RPMI7951 (cell line): ENCODE measurements around the gene DCC. TPM values are rescaled to one million over a fixed set of nuclear protein-coding genes. Genes with fewer than 3 reads are reported as not detected.

Experiments
- DNase-seq: peaks from one replicate; pipeline ENCODE4 v3.0.0-alpha.2; 2012; ENCODE audit warnings: low read depth
- total RNA-seq: library from RNA; depleted of rRNA; stranded (reverse); fragments of >200 nt; shearing (Covaris generic); gene quantifications from 2 replicates; pipeline ENCODE4 v1.2.3, GENCODE V29; 2014

The DCC gene
- total RNA-seq, 1 experiment from 2014 or later, result not detected

DNA sequence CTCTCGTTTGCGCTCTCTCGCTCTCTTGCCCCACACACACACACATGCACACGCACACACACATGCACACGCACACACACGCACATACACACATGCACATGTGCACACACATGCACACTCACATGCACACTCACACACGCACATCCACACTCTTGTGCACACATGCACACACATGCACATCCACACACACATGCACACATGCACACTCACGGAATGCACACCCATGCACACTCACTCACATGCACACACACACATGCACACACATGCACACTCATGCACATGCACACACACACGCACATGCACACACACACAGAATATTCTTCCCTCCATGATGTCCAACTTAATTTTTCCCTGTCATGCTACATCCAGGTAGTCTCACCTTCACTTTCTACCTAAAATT, 360.1 kb downstream of the DCC start:
- DNase-seq, result no peak

DNA sequence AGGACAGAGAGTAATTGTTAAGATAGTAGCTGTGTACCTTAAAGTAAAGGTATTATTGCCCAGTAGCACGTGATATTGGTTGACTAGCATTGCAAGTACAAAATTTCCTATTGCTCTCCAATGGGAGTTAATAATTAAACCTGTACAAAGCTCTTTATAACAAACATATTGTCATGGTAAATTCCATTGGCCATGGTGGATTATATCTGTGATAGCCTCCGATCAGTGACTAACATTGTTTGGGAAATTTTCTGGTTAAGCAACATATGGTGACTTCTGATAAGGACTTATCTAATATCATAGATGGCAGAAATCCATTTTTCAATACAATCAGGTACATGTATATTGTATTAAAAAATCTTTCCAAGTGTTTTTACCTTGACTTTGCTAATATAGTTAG, 360.8 kb downstream of the DCC start:
- DNase-seq, result no peak

DNA sequence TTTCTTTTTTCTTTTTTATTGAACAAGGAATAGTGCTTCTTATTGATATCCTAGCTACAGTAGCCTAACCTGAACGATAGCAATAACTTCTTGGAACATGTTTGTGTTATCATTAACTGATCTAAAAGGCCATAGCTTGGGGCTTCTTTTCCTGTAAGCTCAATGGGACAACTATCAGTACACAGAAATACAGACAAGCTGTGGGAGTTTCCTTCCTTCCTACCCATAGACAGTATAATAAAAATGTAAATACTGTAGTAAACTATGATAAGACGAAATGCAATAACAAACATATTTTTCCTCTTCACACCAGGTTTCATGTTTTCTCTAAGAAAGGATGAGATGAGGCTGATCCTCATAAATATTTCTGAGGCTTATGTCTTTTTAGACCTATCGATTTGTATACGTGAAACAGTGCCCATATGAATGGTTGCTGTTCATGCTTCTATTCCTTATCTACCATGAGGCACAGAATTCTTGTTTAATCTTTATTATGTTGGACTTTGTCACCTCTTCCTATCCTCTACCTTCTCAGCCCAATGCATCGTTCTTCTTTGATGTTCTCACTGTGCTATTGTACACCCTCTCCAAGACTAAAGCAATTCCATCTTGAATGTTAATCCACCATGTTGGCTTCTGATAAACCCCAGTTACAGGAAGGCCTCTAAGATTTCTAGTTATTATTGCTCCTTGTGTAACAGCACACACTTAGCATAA, 361.4 kb downstream of the DCC start:
- no peak for DNase-seq

DNA sequence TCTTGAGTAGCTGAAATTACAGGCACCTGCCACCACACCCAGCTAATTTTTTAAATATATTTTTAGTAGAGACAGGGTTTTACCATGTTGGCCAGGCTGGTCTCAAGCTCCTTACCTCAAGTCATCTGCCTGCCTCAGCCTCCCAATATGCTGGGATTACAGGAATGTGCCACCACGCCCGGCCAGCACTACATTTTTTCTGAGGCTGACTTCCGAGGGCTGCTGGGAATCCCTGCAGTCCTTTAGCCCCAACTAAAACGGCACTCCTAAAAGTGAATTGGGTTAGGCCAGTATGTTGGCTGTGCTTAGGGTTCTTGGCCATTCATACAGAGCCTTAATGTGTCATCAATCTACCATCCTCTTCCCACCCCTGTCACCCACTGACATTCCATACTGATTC, 375.4 kb downstream of the DCC start:
- no peak for DNase-seq

DNA sequence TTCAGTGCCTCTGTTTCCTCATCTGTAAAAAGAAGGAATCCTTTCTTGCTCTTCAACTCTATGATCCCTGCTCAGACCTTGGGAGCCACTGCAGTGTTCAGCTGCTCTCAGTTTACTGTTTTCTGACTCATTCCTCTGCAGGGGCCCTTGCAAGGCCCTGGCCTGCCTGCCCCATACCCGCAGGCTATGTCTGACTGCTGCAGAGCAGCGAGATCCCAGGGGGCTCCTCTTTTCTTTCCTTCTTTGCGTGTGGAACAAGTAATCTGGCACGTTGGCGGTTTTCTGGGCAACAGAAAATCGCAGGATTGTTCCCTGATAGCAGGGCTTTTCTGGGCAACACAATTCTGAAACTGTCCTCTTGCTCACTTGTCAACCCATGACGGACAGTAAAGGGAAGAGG, 376.0 kb downstream of the DCC start:
- no peak for DNase-seq

DNA sequence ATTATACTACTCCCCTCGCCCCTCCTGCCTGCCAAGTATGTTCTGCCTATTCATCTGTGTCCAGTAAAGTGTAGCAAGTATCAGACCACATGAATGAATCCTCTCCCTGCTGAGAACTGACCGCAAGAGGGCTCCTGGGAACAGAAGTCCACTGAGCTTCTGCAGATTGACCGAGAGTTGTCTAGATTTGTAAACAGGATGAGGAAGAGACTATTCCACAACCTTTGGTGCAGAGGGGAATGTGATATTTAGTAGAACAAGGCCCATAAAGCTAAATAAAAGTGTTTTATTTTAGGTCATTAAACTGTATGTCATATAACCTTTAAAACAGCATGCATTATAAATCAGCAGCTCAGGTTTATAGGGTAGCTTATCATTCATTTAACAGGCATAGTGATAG, 377.0 kb downstream of the DCC start:
- no peak for DNase-seq

DNA sequence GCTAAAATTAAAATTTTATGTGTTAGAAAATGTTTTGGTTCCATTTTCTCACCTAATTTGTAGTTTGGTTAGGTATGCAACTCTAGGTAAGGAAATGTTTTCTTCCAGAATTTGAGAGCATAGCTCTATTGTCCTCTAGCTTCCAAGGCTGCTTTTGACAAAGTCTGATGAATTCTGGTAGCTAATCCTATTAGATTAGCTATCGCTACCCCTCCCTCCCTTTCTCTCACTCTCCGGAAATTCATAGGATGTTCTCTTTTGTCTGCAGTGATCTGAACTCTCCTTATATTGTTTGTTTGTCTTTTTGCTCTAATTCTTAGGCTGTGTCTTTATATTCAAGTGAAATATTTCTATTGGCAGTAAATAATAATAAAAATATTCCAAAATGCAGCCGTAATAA, 382.9 kb downstream of the DCC start:
- no peak for DNase-seq

DNA sequence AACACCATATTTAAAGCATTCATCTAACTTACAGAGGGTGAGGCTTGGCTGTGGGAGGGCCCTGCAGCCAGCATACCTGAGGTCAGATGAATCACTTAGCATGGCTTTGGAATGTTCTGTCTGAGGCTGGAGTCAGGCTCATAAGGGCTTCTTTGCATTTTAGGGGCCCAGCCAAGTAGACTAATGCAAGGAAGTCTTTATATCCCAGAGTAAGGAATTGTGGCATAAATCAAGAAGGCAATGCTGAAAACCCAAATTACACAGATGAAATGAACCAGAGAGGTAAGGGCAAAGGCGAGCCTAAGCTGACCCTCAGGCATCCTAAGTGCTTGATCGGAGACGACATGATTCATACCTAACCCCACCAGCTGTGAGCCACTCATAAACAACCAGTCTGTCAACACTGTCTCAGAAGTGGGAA, 383.6 kb downstream of the DCC start:
- DNase-seq, result no peak

DNA sequence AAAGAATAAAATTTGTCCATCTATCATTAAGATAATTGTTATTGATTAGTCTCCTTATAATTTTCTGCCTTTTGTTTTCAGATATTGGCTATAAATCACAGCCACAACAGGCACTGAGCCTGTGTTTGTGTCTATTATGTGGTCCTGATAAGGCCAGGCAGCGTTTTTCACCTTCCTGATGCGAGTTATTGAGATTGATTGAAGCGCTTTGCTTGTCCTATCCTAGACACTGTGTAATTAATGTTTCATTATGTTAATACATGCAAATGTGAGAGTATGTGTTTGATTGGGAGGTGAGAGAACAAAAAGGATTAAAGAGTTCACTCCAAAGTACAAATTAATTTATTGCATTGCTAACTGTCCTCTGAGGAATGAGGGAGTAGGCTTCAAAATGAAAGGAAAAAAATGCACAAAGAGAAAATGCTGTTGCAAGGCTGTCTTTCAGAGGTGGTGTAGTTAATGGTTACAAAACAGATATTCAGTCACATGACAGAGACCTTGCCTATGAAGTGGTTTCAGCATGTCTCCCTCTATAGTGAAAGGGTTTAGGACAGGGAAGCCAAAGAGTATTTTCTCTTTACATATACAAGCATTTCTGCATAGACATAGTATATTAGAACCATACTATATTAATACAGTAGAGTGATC, 391.1 kb downstream of the DCC start:
- DNase-seq, result no peak

DNA sequence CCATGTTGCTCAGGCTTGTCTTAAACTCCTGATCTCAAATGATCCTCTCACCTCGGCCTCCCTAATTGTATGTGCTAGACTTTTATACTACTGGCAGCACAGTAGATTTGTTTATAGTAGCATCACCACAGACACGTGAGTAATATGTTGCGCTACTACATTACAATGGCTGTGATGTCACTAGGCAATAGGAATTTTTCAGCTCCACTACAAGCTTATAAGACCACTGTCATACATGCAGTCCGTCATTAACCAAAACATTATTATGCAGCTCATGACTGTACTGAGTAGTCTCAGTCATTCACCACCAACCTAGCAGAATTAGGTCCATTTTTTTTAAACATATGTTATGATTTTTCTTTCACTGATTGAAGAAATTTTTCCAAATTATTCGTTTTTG, 398.9 kb downstream of the DCC start:
- no peak for DNase-seq

DNA sequence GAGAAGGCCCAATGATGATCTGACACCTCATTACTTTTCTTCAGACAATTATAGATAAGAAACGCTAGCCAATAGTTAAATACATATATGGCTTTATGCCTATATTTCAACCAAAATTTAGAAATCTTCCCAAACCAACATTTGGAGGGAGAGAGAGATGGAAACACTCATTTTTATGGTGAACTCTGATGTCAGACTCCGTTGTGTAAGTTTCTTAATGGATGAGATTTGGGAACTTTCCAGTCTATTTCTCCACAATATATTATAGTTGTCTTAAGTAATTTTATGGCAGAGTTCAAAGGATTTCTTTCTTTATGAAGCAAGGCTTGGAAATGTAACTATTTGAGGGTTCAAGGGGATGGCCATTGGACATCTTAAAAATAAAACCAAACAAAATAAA, 407.0 kb downstream of the DCC start:
- no peak for DNase-seq

DNA sequence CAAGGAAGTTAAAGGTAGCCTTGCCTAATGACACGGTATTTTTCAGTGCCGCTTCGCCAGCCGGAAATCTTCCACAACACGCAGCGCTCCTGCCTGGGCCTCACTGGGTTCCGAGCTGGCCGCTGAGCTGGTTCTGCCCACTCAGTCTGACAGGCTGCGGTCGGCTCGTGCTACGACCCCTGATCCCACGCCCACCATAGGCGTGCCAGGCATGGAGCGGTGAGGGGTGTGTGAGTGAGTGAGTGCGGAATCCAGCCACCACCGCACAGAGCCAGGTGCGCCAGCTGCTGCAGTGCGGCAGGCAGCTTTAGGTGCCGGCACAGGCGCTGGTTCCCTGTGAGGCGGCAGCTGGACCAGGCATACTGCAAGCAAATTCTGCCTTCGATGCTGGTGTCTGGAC, 407.9 kb downstream of the DCC start:
- no peak for DNase-seq

DNA sequence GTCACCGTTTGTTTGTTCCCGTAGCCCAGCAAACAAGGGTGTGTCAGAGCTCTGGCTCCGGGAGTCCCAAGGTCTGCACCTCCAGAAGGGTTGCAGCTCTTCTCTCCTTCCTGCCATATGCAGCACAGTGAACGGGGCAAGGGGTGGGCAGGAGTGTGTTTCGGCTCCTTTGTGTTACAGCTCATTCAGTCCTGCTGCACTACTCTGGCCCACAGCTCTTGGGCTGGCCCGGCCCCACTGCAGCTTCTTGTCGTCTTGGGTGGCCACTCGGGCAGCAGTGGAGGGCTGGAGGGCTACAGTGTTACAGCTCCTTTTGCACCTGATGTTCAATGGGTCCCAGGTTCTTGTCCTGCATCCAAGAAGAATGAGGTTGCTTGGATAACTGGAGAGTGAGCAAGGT, 408.3 kb downstream of the DCC start:
- DNase-seq, result no peak

DNA sequence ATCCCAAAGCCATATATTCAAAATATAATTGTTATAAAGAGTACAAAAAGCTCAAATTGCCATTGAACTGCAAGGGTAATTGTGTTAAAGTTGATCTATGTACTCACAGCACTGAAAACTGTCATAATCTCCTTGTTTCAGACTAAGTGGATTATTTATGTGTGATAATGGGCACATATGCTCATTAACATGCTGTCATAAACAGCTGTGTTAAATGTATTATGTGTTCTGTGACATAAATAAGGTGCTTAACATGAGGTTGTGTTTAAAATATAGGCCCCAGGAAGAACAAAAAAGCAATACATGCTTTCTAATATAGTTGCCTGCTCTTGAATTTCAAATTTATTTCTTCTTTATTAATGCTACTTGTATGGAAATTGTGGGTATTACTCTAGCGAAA, 409.5 kb downstream of the DCC start:
- no peak for DNase-seq

DNA sequence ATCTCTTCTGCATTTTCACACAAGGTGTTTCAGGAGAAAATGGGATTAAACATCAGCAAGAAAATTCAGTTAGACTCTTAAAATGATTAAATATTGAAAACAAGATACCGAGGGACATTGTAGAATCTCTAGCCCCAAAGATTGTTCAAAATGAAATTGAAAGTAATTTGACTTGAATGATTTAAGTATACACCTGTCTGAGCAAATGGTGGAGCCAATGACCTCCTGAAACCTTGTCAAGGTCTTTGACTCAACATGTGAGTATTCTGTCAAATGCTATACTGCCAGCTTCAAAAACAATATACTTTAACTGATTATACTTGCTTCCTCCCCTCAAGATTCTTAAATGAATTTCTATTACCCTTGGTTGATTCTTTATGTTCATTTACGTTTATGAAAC, 411.0 kb downstream of the DCC start:
- DNase-seq, result no peak

DNA sequence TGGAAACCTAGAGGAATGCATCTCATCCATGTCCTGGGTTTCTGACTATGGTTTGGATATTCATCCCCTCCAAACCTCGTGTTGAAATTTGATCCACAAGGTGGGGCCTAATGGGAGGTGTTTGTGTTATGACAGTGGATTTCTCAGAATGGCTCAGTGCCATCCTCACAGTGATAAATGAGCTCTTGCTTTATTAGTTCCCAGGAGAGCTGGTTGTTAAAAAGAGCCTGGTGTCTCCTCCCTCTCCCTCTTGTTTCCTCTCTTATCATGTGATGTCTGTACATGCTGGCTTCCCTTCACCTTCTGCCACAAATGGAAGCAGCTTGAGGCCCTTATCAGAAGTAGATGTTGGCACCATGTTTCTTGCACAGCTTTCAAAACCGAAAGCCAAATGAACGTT, 424.3 kb downstream of the DCC start:
- DNase-seq, result no peak

DNA sequence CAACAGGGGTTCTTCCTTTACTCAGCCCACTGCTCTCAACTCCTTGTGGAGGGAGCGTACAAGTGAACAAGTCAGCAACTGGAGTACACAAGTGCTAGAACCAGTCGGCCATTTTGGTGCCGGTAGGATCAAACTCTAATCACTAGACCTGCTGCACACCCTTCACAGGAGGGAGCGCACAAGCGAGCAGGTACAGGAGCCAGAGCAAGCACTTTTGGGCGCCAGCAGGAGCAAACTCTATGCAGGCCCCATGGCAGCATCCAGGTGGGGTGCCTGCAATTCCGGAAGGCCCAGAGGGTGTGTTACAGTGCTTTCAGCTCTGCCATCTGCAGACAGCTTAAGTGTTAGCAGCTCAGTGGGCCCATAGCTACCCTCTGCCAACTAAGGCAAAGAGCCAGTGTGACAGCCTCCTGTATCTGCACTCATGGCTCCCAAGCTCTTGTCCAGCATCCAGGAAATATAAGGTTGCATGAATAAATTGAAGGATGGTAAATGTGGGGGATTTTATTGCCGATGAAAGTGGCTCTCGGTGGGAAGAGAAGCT, 426.1 kb downstream of the DCC start:
- no peak for DNase-seq

DNA sequence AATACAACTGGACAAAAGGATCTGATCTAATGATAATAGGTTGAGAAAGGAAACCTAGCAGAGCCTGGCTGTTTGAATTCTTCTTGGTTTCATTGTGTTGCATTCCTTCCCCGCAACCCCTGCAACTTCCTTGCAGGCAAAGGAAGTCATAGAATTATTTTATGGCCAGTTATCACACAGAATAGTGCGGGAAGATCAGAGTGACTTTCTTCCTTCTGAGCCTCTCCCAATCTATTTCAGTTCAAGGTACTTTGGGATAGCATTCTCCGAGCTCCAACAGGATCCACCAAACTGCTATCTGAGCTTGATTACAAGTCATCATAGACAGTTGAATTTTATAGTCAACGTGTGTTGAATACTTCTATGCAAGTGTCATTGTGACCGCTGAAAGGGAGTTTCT, 441.1 kb downstream of the DCC start:
- no peak for DNase-seq

DNA sequence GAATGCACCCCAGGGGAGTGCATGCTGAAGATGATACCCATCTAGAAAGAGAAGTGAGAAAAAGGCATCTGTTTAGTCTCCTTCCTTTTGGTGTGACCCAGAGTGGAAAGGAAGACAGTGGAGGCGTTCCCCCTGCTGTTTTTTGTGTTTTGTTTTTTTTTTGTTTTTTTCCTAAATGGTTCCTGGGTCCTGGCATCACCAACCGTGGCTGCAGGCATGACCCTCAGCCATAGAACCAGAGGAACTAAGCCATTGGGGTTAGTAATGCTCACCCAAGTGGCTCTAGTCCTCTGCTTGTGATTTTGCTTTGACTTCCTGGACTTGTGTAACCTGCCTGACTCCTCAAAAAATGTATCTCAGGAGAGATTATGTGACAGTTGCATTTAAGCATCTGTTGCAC, 451.3 kb downstream of the DCC start:
- no peak for DNase-seq

DNA sequence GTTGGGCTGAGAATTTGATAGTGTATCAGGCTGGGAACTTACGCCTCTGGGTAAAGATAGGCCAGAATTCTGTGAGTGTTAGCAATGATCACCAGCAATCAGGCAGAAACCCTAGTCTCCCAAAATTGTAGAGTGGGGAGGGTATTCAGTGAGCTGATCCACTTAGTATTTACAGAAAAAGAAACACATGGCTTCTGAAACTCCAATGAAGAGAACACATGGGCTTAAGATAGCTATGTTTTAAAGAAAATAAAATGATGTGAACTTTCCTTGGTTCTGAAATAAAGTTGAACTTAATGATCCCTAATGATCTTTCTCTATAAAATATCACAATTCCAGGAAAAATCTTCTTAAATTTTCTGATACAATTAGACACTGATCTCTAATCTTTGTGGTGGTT, 472.8 kb downstream of the DCC start:
- no peak for DNase-seq

DNA sequence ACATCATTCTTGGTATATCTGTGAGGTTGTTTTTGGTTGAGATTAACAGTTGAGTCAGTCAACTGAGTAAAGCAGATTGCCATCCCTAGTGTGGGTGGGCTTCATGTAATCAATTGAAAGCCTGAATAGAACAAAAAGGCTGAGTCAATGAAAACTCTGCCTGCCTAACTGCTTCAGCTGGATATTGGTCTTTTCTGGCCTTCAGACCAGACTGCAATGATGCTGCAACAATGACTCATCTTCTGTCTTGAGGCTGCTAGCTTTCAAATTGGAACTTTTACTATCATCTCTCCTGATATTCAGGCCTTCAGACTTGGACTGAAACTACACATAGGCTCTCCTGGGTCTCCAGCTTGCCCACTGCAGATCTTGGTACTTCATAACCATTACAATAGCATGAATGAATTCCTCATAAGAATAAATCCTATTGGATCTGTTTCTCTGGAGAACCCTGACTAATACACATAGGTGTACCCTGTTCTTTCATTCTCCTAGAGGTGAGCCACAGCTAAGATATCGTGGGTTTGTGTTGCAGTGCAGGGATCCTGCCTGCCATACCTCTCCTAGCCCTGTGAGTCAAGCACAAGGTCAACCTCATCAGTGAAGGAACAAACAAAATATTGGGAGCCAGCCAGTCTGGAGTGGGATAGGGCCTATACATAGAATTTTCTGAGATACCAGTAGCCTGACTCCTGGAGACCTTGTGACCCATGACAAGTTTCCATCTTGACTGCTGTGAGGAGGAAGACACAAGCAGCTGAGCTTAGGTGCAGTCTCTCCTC, 473.8 kb downstream of the DCC start:
- no peak for DNase-seq

DNA sequence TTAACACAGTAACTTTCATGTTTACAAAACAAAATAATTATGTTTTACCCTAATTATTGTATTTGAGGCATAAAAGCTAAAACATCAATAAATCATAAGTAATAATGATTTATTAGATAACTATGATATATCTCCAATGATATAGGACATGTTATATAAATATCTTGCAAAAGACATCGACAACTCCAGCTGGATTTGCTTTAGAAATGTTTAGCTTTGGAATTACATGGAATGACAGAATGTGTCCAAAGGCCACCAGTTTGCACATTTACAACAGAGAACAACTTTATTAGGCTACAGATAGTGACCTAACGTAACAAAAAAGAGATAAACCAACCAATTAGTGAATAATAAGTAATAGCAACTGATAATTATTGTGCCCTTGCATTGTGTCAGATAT, 475.7 kb downstream of the DCC start:
- no peak for DNase-seq

DNA sequence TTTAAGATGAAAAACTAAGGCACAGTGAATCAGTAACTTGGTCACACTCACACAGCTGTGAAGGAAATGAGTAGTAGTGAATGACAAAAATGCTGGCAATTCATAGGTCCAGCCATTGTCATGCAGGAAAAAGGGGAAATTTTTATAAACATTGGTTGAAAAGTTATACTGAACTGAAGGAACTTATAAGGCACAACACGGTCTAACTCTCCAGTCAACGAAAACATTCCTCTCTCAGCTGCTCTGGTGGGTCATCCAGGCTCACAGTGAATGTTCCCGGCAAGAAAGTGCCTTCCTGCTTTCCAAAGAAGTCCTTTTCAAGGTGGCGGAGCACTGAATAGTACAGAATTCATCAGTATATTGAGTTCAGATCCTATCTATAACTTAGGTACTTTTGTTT, 476.1 kb downstream of the DCC start:
- no peak for DNase-seq
